Activated T-helper 1 cell treated with anti-CD3 and anti-CD28 coated beads, Interleukin-2, amount 50 U/mL, for 16 hours (primary cell): ENCODE data around the gene KRTAP5-7.
"Not testable (repeated sequence)": the region's sequence is repeated elsewhere in the genome, so short reads cannot be mapped to it uniquely, and the experiment has no call there.

Experiments used
- DNase-seq, 2 donors: peaks; one replicate each; pipeline ENCODE4 v3.0.0-alpha.2; 2020; ENCODE audit warnings: low read depth in 1 of 2, low spot score in 1 of 2

The KRTAP5-7 gene

DNA sequence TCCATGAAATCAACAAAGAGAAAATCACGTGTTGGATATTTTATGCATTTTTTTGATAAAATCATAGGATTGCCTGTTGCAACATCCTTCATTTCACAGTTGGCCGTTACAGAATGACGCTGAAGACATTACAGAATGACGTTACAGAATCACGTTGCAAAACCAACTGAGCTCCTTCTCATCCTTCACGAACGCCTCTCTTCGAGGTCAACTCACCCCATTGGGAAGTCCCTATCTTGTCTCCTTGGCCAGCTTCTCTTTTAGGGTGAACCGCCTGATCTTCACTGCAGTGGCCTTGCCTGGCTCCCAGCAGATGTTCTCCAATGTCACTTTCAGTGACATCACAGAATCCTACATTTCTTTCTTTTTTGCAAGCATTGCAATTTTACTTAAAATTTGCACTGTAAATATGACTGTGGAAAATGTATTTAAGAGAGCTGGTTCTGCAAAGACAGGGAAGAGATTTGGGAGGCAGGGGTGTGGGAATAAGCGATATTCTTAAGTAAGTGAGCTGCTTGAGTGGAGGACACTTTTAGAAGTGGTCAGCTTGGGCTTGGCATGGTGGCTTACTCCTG lies 5.1 kb downstream of the KRTAP5-7 start:
- DNase-seq: no peak

DNA sequence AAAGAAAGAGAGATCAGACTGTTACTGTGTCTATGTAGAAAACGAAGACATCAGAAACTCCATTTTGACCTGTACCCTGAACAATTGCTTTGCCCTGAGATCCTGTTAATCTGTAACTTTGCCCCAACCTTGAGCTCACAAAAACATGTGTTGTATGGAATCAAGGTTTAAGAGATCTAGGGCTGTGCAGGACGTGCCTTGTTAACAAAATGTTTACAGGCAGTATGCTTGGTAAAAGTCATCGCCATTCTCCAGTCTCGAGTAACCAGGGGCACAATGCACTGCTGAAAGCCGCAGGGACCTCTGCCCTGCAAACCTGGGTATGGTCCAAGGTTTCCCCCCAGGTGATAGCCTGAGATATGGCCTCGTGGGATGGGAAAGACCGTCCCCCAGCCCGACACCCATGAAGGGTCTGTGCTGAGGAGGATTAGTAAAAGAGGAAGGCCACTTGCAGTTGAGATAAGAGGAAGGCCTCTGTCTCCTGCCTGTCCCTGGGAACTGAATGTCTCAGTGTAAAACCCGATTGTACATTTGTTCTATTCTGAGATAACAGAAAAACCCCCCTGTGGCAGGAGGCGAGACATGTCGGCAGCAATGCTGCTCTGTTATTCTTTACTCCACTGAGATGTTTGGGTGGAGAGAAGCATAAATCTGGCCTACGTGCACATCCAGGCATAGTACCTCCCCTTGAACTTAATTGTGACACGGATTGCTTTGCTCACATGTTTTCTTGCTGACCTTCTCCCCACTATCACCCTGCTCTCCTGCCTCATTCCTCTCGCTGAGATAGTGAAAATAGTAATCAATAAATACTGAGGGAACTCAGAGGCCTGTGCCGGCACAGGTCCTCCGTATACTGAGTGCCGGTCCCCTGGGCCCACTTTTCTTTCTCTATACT lies 7.9 kb downstream of the KRTAP5-7 start:
- not testable (repeated sequence) for DNase-seq

DNA sequence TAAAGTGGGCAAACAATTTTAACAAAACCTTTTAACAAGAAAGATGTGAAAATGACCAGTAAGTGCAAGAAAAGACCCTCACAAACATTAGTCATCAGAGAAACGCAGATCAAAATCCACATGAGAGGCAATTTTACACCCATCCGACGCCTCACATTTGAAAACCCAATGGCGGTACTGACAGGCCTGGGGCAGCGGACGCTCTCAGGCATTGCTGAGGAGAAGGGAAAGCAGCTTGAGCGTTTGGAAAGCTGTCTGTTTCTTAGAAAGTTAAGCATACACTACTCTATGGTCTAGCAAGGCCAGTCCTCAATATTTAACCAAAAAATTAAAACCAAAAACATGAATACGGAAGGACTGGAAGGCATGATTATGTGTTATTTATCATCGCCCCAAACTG lies 8.8 kb downstream of the KRTAP5-7 start:
- no peak for DNase-seq

DNA sequence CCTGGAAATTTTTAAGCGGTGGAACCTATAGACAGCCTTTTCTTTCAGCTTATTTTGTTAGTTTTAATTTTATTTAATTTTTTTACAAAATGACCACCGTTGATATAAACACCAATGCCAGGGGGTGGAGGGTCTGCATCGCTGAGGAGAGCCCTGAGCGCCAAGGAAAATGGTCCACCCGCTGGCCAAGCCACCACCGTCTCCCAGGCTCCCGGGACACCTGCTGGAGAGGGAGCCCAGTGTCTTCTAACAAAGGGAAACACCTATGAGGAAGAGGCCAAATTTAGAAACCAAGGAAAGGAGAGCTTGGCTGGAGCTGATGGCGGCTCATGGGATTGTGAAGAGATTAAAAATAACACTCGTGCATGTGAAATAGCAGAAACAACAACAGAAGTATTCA lies 10.5 kb downstream of the KRTAP5-7 start:
- DNase-seq: no peak

DNA sequence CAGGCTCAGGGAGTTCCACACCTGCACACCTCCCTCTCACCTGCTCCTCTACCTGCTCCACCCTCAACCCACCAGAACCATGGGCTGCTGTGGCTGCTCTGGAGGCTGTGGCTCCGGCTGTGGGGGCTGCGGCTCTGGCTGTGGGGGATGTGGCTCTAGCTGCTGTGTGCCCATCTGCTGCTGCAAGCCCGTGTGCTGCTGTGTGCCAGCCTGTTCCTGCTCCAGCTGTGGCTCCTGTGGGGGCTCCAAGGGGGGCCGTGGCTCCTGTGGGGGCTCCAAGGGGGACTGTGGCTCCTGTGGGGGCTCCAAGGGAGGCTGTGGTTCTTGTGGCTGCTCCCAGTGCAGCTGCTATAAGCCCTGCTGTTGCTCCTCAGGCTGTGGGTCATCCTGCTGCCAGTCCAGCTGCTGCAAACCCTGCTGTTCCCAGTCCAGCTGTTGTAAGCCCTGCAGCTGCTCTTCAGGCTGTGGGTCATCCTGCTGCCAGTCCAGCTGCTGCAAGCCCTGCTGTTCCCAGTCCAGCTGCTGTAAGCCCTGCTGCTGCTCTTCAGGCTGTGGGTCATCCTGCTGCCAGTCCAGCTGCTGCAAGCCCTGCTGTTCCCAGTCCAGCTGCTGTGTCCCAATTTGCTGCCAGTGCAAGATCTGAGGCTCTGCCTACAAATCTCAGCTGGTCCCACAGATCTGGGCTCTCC lies 11.1 kb downstream of the KRTAP5-7 start, which contains the start of gene KRTAP5-8:
TSS of gene KRTAP5-8 (plus strand) at position 49 of the 689 bp plus-strand sequence. CDS start at position 80, 31 bp downstream.
- DNase-seq: not testable (repeated sequence)

DNA sequence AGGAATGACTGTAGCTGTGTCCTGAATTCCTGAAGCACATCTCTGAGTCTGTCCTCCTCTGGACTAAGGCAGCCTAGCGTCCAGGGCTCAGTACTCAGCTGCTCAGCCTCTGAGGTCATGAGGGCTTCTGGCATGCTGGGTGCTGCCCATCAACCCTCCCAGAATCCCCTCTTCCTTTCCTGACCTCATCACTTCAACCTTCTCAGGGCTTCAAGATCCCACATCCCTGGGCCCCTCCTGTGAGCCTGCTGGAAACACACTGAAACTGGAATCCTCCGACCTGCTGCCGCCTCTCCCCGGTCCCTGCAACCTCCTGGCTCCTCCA lies 11.6 kb downstream of the KRTAP5-7 start:
- DNase-seq: no peak

DNA sequence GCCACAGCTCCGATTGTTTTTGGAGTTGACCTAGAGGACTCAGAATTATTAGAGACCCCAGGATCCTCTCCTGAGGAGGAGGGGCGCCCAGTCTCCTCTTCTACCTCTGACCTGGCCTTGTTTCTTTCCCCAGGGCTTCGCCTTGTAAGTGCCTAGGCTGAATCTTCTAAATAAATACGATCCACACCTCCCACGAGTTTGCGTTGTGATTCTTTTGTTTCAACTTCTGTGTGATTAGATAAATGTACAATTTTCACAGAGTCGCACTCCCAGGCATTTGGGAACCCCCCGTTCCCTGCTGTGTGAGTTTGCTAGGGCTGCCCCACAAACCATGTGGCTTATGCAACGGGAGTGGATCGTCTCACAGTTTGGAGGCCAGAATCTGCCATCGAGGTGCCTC lies 11.9 kb downstream of the KRTAP5-7 start:
- DNase-seq: no peak

DNA sequence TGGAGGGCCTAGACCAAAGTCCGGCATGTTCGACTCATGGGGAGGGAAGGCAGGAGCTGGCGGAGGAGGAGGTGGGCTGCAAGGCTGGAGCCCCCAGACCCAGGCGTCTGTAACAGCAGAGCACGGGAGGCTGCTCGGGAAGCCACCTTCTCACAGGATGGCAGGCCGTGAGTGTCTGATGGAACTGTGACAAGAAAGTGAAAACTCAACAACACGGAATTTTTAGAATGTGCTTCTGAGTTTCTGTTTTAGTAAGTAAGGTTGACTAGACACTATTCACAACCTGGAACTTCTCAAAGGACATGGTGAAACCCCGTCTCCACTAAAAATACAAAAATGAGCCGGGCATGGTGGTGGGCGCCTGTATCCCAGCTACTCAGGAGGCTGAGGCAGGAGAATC lies 12.9 kb downstream of the KRTAP5-7 start:
- not testable (repeated sequence) for DNase-seq

DNA sequence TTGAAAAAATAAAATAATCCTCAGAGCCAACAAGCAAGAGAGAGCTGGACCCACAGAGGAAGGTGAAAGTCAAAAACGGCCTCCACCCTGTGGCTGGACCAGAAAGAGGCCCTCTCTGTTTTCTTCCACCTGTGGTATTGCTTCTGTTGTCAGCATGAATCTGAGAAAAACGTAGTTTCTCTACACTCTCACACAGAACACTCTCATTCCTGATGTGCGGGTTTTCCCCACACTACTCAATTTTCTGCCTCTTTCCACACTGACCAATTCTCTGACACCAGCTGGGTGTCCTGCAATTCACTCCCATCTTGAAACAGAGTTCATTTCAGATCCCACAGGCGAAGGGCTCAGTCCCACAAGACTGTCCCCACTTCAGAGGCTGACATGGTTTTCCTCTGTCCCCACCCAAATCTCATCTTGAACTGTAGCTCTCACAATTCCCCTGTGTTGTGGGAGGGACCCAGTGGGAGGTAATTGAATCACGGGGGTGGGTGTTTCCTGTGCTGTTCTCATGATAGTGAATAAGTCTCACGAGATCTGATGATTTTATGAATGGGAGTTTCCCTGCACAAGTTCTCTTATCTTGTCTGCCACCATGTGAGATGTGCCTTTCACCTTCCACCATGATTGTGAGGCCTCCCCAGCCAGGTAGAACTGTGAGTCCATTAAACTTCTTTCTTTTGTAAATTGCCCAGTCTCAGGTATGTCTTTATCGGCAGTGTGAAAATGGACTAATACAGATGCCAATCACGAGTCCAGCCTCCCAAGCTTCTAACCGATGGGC lies 13.6 kb downstream of the KRTAP5-7 start:
- not testable (repeated sequence) for DNase-seq

DNA sequence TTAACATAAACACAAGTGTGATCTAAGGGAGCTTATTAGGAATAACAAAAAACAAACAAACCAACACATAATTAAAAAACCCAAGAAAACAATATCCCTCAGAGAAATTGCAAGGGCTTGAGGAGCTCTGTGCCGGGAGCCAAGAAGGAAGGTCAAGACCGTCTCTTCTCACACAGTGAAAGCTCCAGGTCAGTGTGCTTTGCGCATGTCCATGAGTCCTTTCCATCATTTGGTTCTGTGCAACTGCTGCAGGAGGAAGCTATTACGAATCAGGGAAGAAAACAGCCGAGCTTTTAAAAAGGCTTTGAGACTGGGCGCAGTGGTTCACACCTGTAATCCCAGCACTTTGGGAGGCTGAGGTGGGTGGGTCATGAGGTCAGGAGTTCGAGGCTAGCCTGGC lies 15.3 kb downstream of the KRTAP5-7 start:
- DNase-seq: no peak

DNA sequence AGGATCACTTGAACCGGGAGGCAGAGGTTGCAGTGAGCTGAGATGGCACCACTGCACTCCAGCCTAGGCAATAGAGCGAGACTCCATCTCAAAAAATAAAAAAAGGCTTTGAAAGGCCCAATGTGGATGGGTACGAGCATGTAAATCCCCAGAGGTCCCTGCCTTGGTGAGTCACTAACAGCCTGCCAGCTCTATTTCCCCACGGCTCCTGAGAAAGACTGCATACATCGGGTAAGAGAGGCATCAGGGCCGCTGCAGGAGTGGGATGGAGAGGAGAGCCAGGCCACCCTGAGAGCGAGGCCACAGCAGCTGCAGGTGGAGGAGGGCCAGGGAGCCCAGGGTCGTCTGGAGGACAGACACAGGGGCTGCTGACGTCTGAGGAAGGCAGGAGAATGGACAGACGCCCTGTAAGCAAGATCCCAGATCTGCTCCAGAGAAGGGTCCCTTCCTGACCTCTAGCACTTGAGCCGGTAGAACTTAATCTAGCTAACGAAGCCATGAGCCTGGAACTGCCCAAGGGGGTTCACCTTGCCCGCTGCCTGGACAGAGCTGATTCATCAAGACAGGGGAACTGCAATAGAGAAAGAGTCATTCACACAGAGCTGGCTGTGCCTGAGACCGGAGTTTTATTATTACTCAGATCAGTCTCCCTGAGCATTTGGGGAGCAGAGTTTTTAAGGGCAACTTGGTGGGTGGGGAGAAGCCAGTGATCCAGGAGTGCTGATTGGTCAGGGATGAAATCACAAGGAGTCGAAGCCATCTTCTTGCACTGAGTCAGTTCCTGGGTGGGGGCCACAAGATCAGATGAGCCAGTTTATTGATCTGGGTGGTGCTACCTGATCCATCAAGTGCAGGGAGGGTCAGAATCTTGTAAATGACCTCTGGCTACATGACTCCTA lies 16.1 kb downstream of the KRTAP5-7 start:
- DNase-seq: no peak

DNA sequence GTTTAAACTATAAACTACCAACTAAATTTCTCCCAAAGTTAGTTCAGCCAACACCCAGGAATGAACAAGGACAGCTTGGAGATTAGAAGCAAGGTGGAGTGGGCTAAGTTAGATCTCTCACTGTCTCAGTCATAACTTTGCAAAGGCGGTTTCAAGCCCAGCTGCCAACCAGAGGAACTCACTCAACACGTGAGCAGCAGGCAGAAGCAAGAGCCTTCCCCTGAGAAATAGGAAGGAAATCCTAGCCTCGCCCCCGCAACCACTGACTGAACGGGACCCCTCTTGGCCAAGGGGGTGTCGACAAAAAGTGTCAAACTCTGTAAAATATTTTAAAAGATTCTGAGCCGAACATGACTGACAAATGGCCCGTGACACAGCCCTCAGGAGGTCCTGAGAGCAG lies 16.8 kb downstream of the KRTAP5-7 start:
- no peak for DNase-seq

DNA sequence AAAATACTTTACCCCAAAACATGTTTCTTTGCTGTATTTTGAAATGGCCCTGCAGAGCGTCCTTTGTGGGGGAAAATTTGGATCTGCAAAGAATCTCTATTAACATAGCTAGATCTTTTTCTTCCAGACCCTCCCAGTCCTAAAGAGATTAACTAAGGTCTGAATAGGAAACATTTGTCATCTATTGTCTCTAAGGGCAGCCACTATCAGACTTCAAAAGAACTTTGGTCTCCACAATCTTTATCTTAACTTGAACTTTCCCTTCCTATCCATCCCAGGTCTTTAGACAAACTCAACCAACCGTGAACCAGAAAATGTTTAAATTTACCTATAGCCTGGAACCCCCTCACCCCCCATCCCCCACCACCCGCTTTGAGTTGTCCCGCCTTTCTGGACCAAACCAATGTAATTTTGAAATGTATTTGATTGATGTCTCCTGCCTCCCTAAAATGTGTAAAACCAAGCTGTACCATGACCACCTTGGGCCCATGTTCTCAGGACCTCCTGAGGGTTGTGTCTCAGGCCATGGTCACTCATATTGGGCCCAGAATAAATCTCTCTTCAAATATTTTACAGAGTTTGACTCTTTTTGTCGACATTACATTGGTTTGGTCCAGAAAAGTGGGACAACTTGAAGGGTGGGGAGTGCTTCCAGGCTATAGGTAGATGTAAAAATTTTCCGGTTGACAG lies 17.6 kb downstream of the KRTAP5-7 start:
- no peak for DNase-seq

DNA sequence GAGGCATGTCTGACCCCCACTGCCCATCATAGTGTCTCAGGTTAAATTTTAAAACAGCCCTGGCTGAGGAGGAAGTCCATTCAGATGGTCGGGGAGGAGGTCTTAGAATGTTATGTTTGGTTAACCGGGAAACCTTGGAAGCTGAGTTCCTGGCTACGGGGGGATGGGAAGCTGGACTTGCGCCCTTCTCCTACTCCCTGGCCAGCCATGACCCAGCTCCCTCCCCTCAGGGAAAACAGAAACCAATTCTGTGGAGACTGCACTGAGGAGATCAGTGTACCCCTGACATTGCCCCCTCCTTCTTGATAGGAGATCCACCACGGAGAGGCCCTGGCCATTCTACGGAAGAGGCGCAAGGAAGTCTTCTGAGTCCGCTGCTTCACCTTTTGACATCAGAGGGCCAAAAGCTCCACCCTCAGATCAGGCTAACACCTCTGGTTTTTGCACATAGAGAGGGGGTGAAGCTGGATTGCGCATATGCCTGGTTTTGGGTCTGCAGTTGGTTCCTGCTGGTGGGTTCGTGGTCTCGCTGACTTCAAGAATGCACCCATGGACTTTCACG lies 18.4 kb downstream of the KRTAP5-7 start:
- no peak for DNase-seq

DNA sequence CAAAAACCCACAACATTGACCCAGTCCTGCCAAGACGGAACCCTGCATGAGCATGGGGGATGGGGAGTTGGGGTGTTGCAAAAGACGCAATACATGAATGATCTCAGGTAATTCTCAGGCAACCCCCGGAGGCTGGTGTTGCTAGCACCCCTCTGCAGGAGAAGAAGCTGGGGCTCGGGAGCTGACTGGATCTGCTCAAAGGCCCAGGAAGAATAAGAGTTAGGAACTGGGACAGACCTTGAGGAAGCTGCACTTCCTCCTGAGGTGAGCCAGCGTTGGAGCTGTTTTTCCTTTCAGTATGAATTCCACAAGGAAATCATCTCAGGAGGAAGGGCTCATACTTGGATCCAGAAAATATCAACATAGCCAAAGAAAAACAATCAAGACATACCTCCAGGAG lies 21.1 kb downstream of the KRTAP5-7 start, which contains the start of gene KRTAP5-9:
TSS of gene KRTAP5-9 (plus strand) at position 301 of the 400 bp plus-strand sequence. CDS start 238 bp downstream, outside the sequence.
- no peak for DNase-seq

DNA sequence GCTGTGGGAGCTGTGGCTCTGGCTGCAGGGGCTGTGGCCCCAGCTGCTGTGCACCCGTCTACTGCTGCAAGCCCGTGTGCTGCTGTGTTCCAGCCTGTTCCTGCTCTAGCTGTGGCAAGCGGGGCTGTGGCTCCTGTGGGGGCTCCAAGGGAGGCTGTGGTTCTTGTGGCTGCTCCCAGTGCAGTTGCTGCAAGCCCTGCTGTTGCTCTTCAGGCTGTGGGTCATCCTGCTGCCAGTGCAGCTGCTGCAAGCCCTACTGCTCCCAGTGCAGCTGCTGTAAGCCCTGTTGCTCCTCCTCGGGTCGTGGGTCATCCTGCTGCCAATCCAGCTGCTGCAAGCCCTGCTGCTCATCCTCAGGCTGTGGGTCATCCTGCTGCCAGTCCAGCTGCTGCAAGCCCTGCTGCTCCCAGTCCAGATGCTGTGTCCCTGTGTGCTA lies 21.7 kb downstream of the KRTAP5-7 start:
- no peak for DNase-seq

DNA sequence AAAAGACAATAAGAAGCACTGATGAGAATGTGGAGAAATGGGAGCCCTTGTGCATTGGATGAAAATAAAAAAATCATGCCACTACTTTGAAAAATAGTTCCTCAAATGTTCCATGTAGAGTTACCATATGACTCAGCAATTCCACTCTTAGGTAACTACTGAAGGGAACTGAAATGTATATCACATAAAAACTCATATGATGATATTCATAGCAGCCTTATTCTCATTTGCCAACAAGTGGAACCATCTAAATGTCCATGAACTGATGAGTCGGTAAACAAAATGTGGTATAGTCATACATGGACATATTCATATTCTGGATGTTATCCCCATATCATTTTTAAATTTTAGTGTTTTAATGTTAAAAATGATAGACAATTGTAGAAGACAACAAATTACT lies 24.6 kb downstream of the KRTAP5-7 start:
- DNase-seq: no peak

DNA sequence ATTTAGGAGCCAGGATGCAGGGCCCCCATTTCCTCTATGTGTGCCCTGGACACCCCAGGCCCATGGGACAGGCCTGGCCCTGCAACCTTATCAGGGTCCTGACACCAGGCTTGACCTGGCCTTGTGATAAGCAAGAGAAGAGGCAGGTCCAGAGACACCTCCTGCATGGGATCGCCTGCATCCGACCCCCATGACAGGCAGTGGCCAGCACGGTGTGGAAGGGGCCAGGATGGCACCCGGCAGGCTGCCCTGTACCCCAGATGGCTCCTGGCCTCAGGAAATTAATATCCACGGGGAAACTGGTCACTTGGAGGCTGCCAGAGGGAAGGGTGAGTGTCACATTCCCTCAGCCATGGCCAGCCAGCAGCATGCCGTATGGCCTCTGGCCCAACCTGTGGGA lies 27.9 kb downstream of the KRTAP5-7 start:
- DNase-seq: no peak

DNA sequence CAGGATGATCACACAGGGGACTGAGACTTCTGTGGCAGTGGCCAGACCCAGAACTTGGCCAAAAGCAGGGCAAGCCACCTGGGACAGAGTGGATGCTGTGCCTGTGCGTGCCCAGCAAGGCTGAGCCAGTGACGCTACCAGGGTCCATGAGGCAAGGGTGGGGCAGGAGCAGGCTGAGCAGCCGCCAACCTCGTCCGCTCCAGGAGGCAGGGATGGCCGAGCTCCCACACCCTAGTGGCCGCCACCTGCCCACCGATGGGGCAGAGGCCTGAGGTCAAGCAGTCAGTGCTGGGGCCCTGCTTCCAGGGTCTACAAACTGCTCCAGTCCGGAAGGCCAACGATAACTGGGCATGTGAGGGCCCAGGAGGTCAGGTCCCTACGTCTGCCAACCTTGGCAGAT lies 28.4 kb downstream of the KRTAP5-7 start:
- DNase-seq: no peak
